Keratinocyte (primary cell): Measurements from ENCODE around the gene SEMA3D. TPM values are rescaled to one million over a fixed set of nuclear protein-coding genes. Genes with fewer than 3 reads are reported as not detected.

Source experiments
- DNase-seq: peaks from one replicate; pipeline ENCODE4 v3.0.0-alpha.2; 2011; ENCODE audit warnings: low read depth, missing footprints, low spot score
- FAIRE-seq: peaks from 2 replicates; lab custom pipeline; 2011; peaks lifted over from hg19 to GRCh38; lab: Jason Lieb, UNC
- H2AFZ ChIP-seq: 2 replicates; pipeline ENCODE4 v1.6.0; 2012; ENCODE audit warnings: low read length, control low read depth, inconsistent platforms; ENCODE audit not compliant: control insufficient read depth
- H3K27ac ChIP-seq: 2 replicates; pipeline ENCODE4 v1.5.1; 2011; ENCODE audit warnings: low read length; ENCODE audit not compliant: control insufficient read depth, insufficient read depth
- H3K27me3 ChIP-seq: 3 replicates; pipeline ENCODE4 v1.6.0; 2011; ENCODE audit warnings: low read length; ENCODE audit not compliant: control insufficient read depth, insufficient read depth; ENCODE audit errors: extremely low read depth
- H3K36me3 ChIP-seq, 2 experiments: 2 replicates in 1 of 2; 3 replicates in 1 of 2; pipeline ENCODE4 v1.5.1; 2011; ENCODE audit warnings: low read length in 2 of 2, mild to moderate bottlenecking in 1 of 2; ENCODE audit not compliant: control insufficient read depth in 2 of 2, insufficient read depth in 2 of 2; ENCODE audit errors: extremely low read depth in 1 of 2
- H3K4me1 ChIP-seq: 3 replicates; pipeline ENCODE4 v1.5.1; 2011; ENCODE audit warnings: low read length; ENCODE audit not compliant: control insufficient read depth, insufficient read depth; ENCODE audit errors: extremely low read depth
- H3K4me2 ChIP-seq: 3 replicates; pipeline ENCODE4 v1.6.0; 2011; ENCODE audit warnings: low read depth, low read length; ENCODE audit not compliant: control insufficient read depth, insufficient read depth; ENCODE audit errors: extremely low read depth
- H3K4me3 ChIP-seq, 3 experiments: fragments of 200-600 bp in 1 of 3; sonication (generic) in 1 of 3; 2 replicates in 2 of 3; 3 replicates in 1 of 3; pipeline ENCODE4 v1.5.1; 2011 to 2016; ENCODE audit warnings: low read length in 3 of 3, mild to moderate bottlenecking in 3 of 3, control low read depth in 2 of 3, inconsistent platforms in 1 of 3, low read depth in 1 of 3, mixed read lengths in 1 of 3, mixed run types in 1 of 3, moderate library complexity in 1 of 3; ENCODE audit not compliant: control insufficient read depth in 2 of 3, insufficient read depth in 2 of 3; ENCODE audit errors: extremely low read depth in 1 of 3
- H3K79me2 ChIP-seq: 2 replicates; pipeline ENCODE4 v1.6.0; 2012; ENCODE audit warnings: low read length; ENCODE audit not compliant: control insufficient read depth, insufficient read depth
- H3K9ac ChIP-seq: 3 replicates; pipeline ENCODE4 v1.6.0; 2011; ENCODE audit warnings: low read length; ENCODE audit not compliant: control insufficient read depth, insufficient read depth; ENCODE audit errors: extremely low read depth
- H3K9me1 ChIP-seq: 3 replicates; pipeline ENCODE4 v1.6.0; 2011; ENCODE audit warnings: low read length; ENCODE audit not compliant: control insufficient read depth, insufficient read depth; ENCODE audit errors: extremely low read depth
- H3K9me3 ChIP-seq: 2 replicates; pipeline ENCODE4 v1.5.1; 2012; ENCODE audit warnings: low read depth, low read length; ENCODE audit not compliant: control insufficient read depth
- H4K20me1 ChIP-seq: 3 replicates; pipeline ENCODE4 v1.6.0; 2011; ENCODE audit warnings: low read length; ENCODE audit not compliant: control insufficient read depth, insufficient read depth; ENCODE audit errors: extremely low read depth
- EZH2 ChIP-seq: IDR thresholded peaks from one replicate; pipeline ENCODE4 v1.6.1; 2012; ENCODE audit warnings: inconsistent platforms, mild to moderate bottlenecking, low read length, moderate library complexity
- dilution Hi-C: fragments of 300-500 bp; cut with MboI; formaldehyde crosslinking; loops from one replicate; pipeline ENCODE4 v1.7.0; 2020; ENCODE audit warnings: low sequenced_read_pairs; ENCODE audit not compliant: extremely low pct_ligation_motif_present
- polyA plus RNA-seq, 5 experiments: library from polyadenylated mRNA; depleted of rRNA in 3 of 5; stranded (reverse) in 3 of 5; stranded (forward) in 1 of 5; unstranded in 1 of 5; fragments of >200 nt; gene quantifications; 1 replicate in 1 of 5; 2 replicates in 3 of 5; 3 replicates in 1 of 5; pipeline versions ENCODE4 v1.2.1 to v1.2.3, GENCODE V29; 2011 to 2012; ENCODE audit warnings: missing spikeins in 2 of 5, low read depth in 1 of 5, low replicate concordance in 1 of 5
- TF ChIP-seq, protein P1 (sequence below), 3 experiments: IDR thresholded peaks in 1 of 3; conservative IDR thresholded peaks in 1 of 3; optimal IDR thresholded peaks in 1 of 3; 2 replicates in 2 of 3; 3 replicates in 1 of 3; pipeline versions ENCODE3 to v1.5.1; 2011; ENCODE audit warnings: low read length in 3 of 3, mild to moderate bottlenecking in 3 of 3, moderate library complexity in 2 of 3, control low read depth in 1 of 3, inconsistent platforms in 1 of 3; ENCODE audit not compliant: insufficient read depth in 2 of 3; ENCODE audit errors: extremely low read depth in 1 of 3

Gene SEMA3D
- polyA plus RNA-seq, 1 donor (not counting 4 experiments of a cell fraction or from before 2014, with no cell fraction given) = 5.2 TPM

GRCh38 chr7:85041605-85042216 is 145.1 kb downstream of the SEMA3D start:
- no peak overlapping the region for H3K9ac ChIP-seq
- peaks cover 5% of the 10 kb centered on the region for H3K4me1 ChIP-seq
- no peaks in the 10 kb centered on the region for H4K20me1 ChIP-seq
- no peak overlapping the region for H3K27ac ChIP-seq
- no peak overlapping the region for H3K4me3 ChIP-seq
- peak overlapping the region; percentile 95 for H2AFZ ChIP-seq
- no peaks in the 10 kb centered on the region for H3K9me1 ChIP-seq
- H3K4me2 ChIP-seq = peak overlapping the region; percentile 72
- H3K9me3 ChIP-seq = no peaks in the 10 kb centered on the region
- peak; percentile 19 for DNase-seq
- dilution Hi-C loops = no loop called here
- TF ChIP-seq, protein P1, sequence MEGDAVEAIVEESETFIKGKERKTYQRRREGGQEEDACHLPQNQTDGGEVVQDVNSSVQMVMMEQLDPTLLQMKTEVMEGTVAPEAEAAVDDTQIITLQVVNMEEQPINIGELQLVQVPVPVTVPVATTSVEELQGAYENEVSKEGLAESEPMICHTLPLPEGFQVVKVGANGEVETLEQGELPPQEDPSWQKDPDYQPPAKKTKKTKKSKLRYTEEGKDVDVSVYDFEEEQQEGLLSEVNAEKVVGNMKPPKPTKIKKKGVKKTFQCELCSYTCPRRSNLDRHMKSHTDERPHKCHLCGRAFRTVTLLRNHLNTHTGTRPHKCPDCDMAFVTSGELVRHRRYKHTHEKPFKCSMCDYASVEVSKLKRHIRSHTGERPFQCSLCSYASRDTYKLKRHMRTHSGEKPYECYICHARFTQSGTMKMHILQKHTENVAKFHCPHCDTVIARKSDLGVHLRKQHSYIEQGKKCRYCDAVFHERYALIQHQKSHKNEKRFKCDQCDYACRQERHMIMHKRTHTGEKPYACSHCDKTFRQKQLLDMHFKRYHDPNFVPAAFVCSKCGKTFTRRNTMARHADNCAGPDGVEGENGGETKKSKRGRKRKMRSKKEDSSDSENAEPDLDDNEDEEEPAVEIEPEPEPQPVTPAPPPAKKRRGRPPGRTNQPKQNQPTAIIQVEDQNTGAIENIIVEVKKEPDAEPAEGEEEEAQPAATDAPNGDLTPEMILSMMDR (optimal IDR thresholded peaks at IDR 0.05 in 1 of 3, IDR thresholded peaks at IDR 0.05 in 1 of 3, conservative IDR thresholded peaks at IDR 0.05 in 1 of 3; ENCODE audit: extremely low read depth in 1 of 3, insufficient read depth in 2 of 3, low read length in 3 of 3) = peak; percentile 65 to 74 (median 73)
- TF ChIP-seq EZH2 = no peak
- no peaks in the 10 kb centered on the region for H3K79me2 ChIP-seq
- H3K27me3 ChIP-seq = no peaks in the 10 kb centered on the region
- FAIRE-seq = peak; percentile 97
- H3K36me3 ChIP-seq = no peaks in the 10 kb centered on the region

- FAIRE-seq (no peak), DNase-seq (no peak)
- Histone ChIP-seq H4K20me1 (no peaks in the 10 kb centered on the region), H3K9me1 (no peaks in the 10 kb centered on the region), H3K9me3 (no peaks in the 10 kb centered on the region), H3K4me3 (no peak overlapping the region), H3K4me2 (no peak overlapping the region), H3K27ac (no peak overlapping the region), H3K4me1 (peaks cover 5% of the 10 kb centered on the region), H3K36me3 (no peaks in the 10 kb centered on the region), H2AFZ (no peak overlapping the region), H3K27me3 (no peaks in the 10 kb centered on the region), H3K79me2 (no peaks in the 10 kb centered on the region), H3K9ac (no peak overlapping the region)
- no peak for TF ChIP-seq EZH2
- TF ChIP-seq, protein P1 (optimal IDR thresholded peaks at IDR 0.05 in 1 of 3, IDR thresholded peaks at IDR 0.05 in 1 of 3, conservative IDR thresholded peaks at IDR 0.05 in 1 of 3; ENCODE audit: extremely low read depth in 1 of 3, insufficient read depth in 2 of 3, low read length in 3 of 3) = no peak
- dilution Hi-C loops = no loop called here
Observed at GRCh38 chr7:85039196-85039923, 147.5 kb downstream of the SEMA3D start.
